HCT116 (cell line): ENCODE results near the gene MGRN1. TPM values are rescaled to one million over a fixed set of nuclear protein-coding genes. Genes with fewer than 3 reads are reported as not detected.

Source experiments
- ATAC-seq: fragments of 200-7000 bp; cut with Tn5 transposase; 2 replicates; pipeline ENCODE4 v1.9.1; 2020; ENCODE audit warnings: mild to moderate bottlenecking, moderate library complexity
- BruUV-seq: library from RNA; stranded (reverse); fragments of 400-500 nt; replicated peaks from 2 replicates; lab custom pipeline; 2021; lab: Mats Ljungman, UMichigan
- CTCF ChIA-PET: fragments of 300-600 bp; sonication (Branson Sonifier 250); formaldehyde crosslinking; loops from one replicate; lab custom pipeline; 2021; ENCODE audit warnings: antibody characterized with exemption; lab: Charles Lee
- POLR2A ChIA-PET: fragments of 300-600, 350-600 bp; sonication (Branson Sonifier 250); formaldehyde crosslinking; loops from one replicate; lab custom pipeline; 2021; ENCODE audit warnings: antibody characterized with exemption; lab: Charles Lee
- RAD21 ChIA-PET, 2 experiments: fragments of 300-600 bp; sonication (Branson Sonifier 250); formaldehyde crosslinking; loops; one replicate each; lab custom pipeline; 2023; ENCODE audit warnings: low total read pairs in 2 of 2; ENCODE audit not compliant: uncharacterized antibody in 2 of 2, unreplicated experiment in 2 of 2, low non-redundant PET in 1 of 2; lab: Charles Lee
- DNase-seq: peaks from one replicate; pipeline ENCODE4 v3.0.0-alpha.2; 2010; ENCODE audit warnings: low read depth, low spot score
- H2AFZ ChIP-seq: fragments of 200-600 bp; shearing (Covaris generic), sonication (generic); 2 replicates; pipeline ENCODE4 v1.6.1; 2017; ENCODE audit warnings: low read depth, mixed run types, mixed read lengths, antibody characterized with exemption, low read length; ENCODE audit not compliant: poor library complexity, severe bottlenecking
- H3K27ac ChIP-seq: 2 replicates; pipeline ENCODE4 v1.5.1; 2012; ENCODE audit warnings: low read depth, low read length
- H3K27me3 ChIP-seq: fragments of 200-600 bp; sonication (generic); 2 replicates; pipeline ENCODE4 v1.6.1; 2016; ENCODE audit warnings: mixed run types, low read length, mixed read lengths; ENCODE audit not compliant: insufficient read depth
- H3K36me3 ChIP-seq, 2 experiments: fragments of 200-500 bp in 1 of 2; fragments of 200-600 bp in 1 of 2; sonication (Bioruptor generic) in 1 of 2; sonication (generic) in 1 of 2; 2 replicates each; pipeline versions ENCODE4 v1.5.1 to v1.6.1; 2014 to 2016; ENCODE audit warnings: low read length in 2 of 2, inconsistent platforms in 1 of 2, mixed read lengths in 1 of 2, mixed run types in 1 of 2; ENCODE audit not compliant: insufficient read depth in 2 of 2, control insufficient read depth in 1 of 2
- H3K4me1 ChIP-seq, 2 experiments: fragments of 200-600 bp in 1 of 2; sonication (generic) in 1 of 2; 2 replicates each; pipeline versions ENCODE4 v1.5.1 to v1.6.1; 2012 to 2017; ENCODE audit warnings: low read length in 2 of 2, inconsistent platforms in 1 of 2, mild to moderate bottlenecking in 1 of 2, mixed read lengths in 1 of 2, mixed run types in 1 of 2, moderate library complexity in 1 of 2; ENCODE audit not compliant: insufficient read depth in 2 of 2, control insufficient read depth in 1 of 2
- H3K4me2 ChIP-seq: fragments of 200-600 bp; sonication (generic); 2 replicates; pipeline ENCODE4 v1.6.1; 2017; ENCODE audit warnings: mixed run types, low read length, mixed read lengths
- H3K4me3 ChIP-seq, 2 experiments: fragments of 200-600 bp in 1 of 2; sonication (generic) in 1 of 2; replicated peaks in 1 of 2; 2 replicates each; pipeline ENCODE4 v1.5.1; 2011 to 2016; ENCODE audit warnings: low read length in 2 of 2, control low read depth in 1 of 2, low read depth in 1 of 2, mild to moderate bottlenecking in 1 of 2, mixed read lengths in 1 of 2, mixed run types in 1 of 2
- H3K79me2 ChIP-seq: fragments of 200-600 bp; sonication (generic); 2 replicates; pipeline ENCODE4 v1.6.1; 2017; ENCODE audit warnings: mild to moderate bottlenecking, mixed run types, low read length, moderate library complexity, mixed read lengths; ENCODE audit not compliant: insufficient read depth
- H3K9ac ChIP-seq: fragments of 200-600 bp; sonication (generic); 2 replicates; pipeline ENCODE4 v1.6.1; 2016; ENCODE audit warnings: low read length, mixed read lengths
- H3K9me2 ChIP-seq: fragments of 200-600 bp; sonication (generic), shearing (Covaris generic); 2 replicates; pipeline ENCODE4 v1.6.1; 2017; ENCODE audit warnings: mixed run types, mild to moderate bottlenecking, moderate library complexity; ENCODE audit not compliant: insufficient read depth
- H3K9me3 ChIP-seq, 2 experiments: fragments of 200-500 bp in 1 of 2; fragments of 200-600 bp in 1 of 2; sonication (Bioruptor generic) in 1 of 2; sonication (generic) in 1 of 2; 2 replicates each; pipeline ENCODE4 v1.6.1; 2014 to 2017; ENCODE audit warnings: low read length in 2 of 2, mixed read lengths in 2 of 2, inconsistent platforms in 1 of 2, low read depth in 1 of 2, mild to moderate bottlenecking in 1 of 2, mixed run types in 1 of 2, moderate library complexity in 1 of 2; ENCODE audit not compliant: control insufficient read depth in 1 of 2, insufficient read depth in 1 of 2
- H4K20me1 ChIP-seq: fragments of 200-600 bp; sonication (generic), shearing (Covaris generic); 2 replicates; pipeline ENCODE4 v1.6.1; 2017; ENCODE audit warnings: mixed run types, mild to moderate bottlenecking, moderate library complexity; ENCODE audit not compliant: insufficient read depth
- ATF3 ChIP-seq: IDR thresholded peaks from 2 replicates; pipeline ENCODE4 v1.6.1; 2012
- EGR1 ChIP-seq: IDR thresholded peaks from 2 replicates; pipeline ENCODE4 v1.6.1; 2012; ENCODE audit warnings: low read depth
- EZH2 ChIP-seq: fragments of 200-600 bp; sonication (generic); IDR thresholded peaks from 2 replicates; pipeline ENCODE4 v1.6.1; 2017; ENCODE audit warnings: antibody characterized with exemption, mixed run types
- MAX ChIP-seq: IDR thresholded peaks from 2 replicates; pipeline ENCODE4 v1.6.1; 2012
- POLR2A ChIP-seq: IDR thresholded peaks from 2 replicates; pipeline ENCODE4 v1.7.0; 2011; ENCODE audit warnings: borderline replicate concordance; ENCODE audit not compliant: insufficient read depth, insufficient read length; ENCODE audit errors: extremely low read depth
- RAD21 ChIP-seq: IDR thresholded peaks from 2 replicates; pipeline ENCODE4 v1.6.1; 2012; ENCODE audit warnings: low read depth, mild to moderate bottlenecking
- SP1 ChIP-seq: IDR thresholded peaks from 2 replicates; pipeline ENCODE4 v1.6.1; 2012; ENCODE audit warnings: low read depth
- SRF ChIP-seq: IDR thresholded peaks from 2 replicates; pipeline ENCODE4 v1.6.1; 2012; ENCODE audit warnings: low read depth
- ZBTB33 ChIP-seq: IDR thresholded peaks from 2 replicates; pipeline ENCODE4 v1.6.1; 2011; ENCODE audit warnings: mild to moderate bottlenecking, low read length, moderate library complexity; ENCODE audit not compliant: insufficient replicate concordance; ENCODE audit errors: extremely low read depth
- intact Hi-C: fragments of 100-400 bp; cut with micrococcal nuclease; formaldehyde crosslinking; loops from 2 replicates; pipeline ENCODE4 v1.10.0; 2022
- total RNA-seq: library from RNA; stranded (reverse); gene quantifications from one replicate; pipeline ENCODE4 v1.2.1, GENCODE V29; 2021; ENCODE audit not compliant: unreplicated experiment

The MGRN1 gene
- total RNA-seq, 1 experiment from 2014 or later = 50.6 TPM

GRCh38 chr16:4617880-4618279 is 6.7 kb upstream of the MGRN1 start (continued):
- TF ChIP-seq ZBTB33 (no peak), SP1 (no peak), POLR2A (no peak)

- H3K9me3 ChIP-seq = no peaks in the 10 kb centered on the region
- H3K36me3 ChIP-seq = no peaks in the 10 kb centered on the region
- no peak for TF ChIP-seq ATF3
- no peak for TF ChIP-seq SRF
- no peak for TF ChIP-seq EZH2
- no peak for TF ChIP-seq POLR2A
- no peak for TF ChIP-seq MAX
- TF ChIP-seq SP1 = no peak
- no peak for TF ChIP-seq RAD21
- no peak for TF ChIP-seq EGR1
- no peak for TF ChIP-seq ZBTB33
- RAD21 ChIA-PET = no interaction called here
- POLR2A ChIA-PET = interaction anchor here (0.5 kb wide), 1 partner anchor 30 kb away, joined by 3 read pairs; no protein-coding TSS in a partner anchor
- peaks cover 16 to 31% of the 10 kb centered on the region in 2 experiments for H3K4me1 ChIP-seq
- H3K9ac ChIP-seq = no peak overlapping the region
- H3K79me2 ChIP-seq = peaks cover 5% of the 10 kb centered on the region
- no peak for ATAC-seq
- no peaks in the 10 kb centered on the region for H3K27me3 ChIP-seq
- H3K9me2 ChIP-seq = no peaks in the 10 kb centered on the region
- intact Hi-C loops = loop anchor here (5.0 to 10.0 kb wide), 2 partner anchors 194 to 338 kb away; partner anchors contain the start of genes DNAJA3 and SEC14L5
- BruUV-seq = no TSS peak
- CTCF ChIA-PET = no interaction called here
- H3K4me3 ChIP-seq = no peak overlapping the region
- H3K4me2 ChIP-seq = 0 out of 2 replicates have a peak overlapping the region, but pooled peaks have one; percentile 3
- DNase-seq = no peak
- no peaks in the 10 kb centered on the region for H4K20me1 ChIP-seq
- no peak overlapping the region for H3K27ac ChIP-seq
- H2AFZ ChIP-seq = no peak overlapping the region
Observed at GRCh38 chr16:4618645-4619418, 5.8 kb upstream of the MGRN1 start.
